CD4-positive, alpha-beta T cell treated with Interleukin-4 for 1 hour (primary cell): ENCODE results near the gene SLC30A4.

Experiments
- DNase-seq, 2 donors: peaks; one replicate each; pipeline ENCODE4 v3.0.0-alpha.2; 2020 to 2022

Gene SLC30A4

GRCh38 chr15:45499426-45499825 lies 23.1 kb downstream of the SLC30A4 start:
- no peak for DNase-seq

DNA sequence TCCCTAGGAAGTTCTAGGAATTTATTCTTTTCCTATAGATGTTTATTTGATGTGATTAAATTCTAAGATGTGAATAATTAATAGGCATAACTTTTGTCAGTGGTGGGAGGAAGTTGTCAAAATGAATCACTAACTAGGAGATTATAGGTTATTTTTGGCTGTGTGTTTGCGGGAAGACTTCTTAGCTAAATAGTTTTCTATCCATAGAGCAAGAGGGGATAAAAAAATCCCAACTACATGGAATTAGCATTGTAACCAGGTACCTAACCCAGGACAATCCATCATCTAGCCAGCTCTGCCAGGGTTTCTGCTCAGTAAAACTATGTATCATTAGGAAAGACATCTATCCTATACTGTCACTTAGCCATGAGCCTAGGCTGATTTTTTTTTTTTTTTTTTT lies 23.9 kb downstream of the SLC30A4 start:
- DNase-seq = no peak

- DNase-seq = no peak
Observed at GRCh38 chr15:45497261-45497660, 25.3 kb downstream of the SLC30A4 start.

- DNase-seq = no peak
Observed at GRCh38 chr15:45496658-45497057, 25.9 kb downstream of the SLC30A4 start.

DNA sequence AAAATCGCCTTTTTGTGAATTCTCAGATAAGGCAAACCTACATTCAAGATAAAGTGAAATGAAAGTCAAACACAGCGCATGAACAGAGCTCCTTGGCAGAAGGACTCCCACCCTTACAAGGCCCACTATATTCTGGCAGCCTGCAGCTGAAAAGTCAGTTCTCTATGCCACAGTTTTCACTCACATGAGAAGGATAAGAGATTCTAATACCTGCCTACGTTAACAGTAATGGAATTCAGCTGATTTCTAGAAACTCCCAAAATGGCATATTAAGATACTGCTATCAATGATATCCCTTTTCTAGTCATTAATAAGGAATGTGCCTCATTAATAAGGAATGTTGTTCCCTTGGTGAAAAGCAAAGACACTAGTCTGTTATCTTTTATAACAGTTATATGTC lies 27.0 kb downstream of the SLC30A4 start:
- no peak for DNase-seq

GRCh38 chr15:45489690-45490238 lies 32.8 kb downstream of the SLC30A4 start:
- no peak for DNase-seq

- DNase-seq = no peak
Observed at GRCh38 chr15:45486317-45486716, 36.2 kb downstream of the SLC30A4 start.

GRCh38 chr15:45481135-45481534 lies 41.4 kb downstream of the SLC30A4 start:
- no peak for DNase-seq

DNA sequence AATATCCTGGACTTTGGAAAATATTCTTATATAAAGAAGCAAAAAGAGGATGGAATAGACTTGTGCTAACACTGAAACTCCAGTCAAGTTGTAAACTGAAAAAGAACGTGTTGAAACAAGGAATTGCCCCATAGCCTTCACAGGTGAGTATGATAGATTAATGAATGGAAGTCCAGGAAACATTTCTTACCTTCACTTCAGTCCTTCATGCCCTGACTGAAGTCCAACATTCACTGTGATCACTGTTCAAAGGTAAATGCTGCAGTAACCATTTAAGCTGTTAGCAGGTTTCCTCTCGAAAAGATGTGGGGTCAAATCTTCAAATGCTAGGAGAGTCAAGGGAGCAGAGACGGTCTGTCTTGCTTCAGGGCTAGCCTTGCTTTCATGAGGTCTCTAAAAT lies 46.1 kb downstream of the SLC30A4 start:
- DNase-seq = no peak

GRCh38 chr15:45474799-45475198 lies 47.8 kb downstream of the SLC30A4 start:
- DNase-seq = no peak

DNA sequence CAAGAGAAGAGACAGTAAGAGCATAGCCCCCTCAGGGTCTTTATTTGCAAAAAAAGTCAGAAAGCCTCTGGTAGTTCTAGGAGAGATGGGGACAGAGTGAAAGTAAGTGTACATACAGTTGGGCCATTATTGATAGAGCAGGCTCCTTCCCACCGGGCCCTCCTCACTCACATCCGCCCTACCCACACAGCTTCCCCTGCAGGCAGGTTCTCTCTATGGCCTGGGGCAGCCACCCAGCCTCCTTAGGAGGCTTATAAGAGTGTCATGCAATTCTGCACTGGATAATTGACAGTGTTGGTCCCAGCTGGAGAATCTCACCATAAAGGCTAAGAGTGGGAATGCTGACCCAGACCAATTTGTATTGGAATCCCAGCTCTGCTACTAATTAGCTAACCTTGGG lies 49.5 kb downstream of the SLC30A4 start:
- DNase-seq = no peak

GRCh38 chr15:45471151-45471550 lies 51.4 kb downstream of the SLC30A4 start:
- DNase-seq = no peak

- no peak for DNase-seq
Observed at GRCh38 chr15:45469441-45469840, 53.1 kb downstream of the SLC30A4 start.

- no peak for DNase-seq
Observed at GRCh38 chr15:45469027-45469426, 53.5 kb downstream of the SLC30A4 start.

DNA sequence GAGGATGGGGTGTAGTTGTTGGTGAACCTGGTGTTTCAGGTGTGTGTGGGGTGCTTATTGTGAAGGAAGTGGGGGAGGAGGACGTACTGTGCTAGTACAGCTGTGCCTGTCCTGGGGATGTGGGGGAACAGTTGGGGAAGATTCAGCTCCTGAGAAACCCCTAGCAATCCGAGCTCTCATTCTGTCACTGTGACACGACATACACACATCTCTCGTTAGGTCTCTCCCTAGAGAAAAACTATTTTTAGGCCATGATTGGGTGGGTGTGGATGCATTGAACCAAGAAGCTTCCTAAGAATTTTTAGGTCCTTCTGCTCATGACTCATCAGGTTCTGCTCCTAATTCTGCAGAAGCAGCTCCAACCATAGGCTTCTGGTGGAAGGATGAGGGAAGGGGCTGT lies 54.3 kb downstream of the SLC30A4 start:
- no peak for DNase-seq

GRCh38 chr15:45458746-45459403 lies 63.7 kb downstream of the SLC30A4 start:
- peak; percentile 74 to 85 for DNase-seq

- DNase-seq = peak; percentile 78 to 88
Observed at GRCh38 chr15:45457641-45458539, 64.7 kb downstream of the SLC30A4 start.

DNA sequence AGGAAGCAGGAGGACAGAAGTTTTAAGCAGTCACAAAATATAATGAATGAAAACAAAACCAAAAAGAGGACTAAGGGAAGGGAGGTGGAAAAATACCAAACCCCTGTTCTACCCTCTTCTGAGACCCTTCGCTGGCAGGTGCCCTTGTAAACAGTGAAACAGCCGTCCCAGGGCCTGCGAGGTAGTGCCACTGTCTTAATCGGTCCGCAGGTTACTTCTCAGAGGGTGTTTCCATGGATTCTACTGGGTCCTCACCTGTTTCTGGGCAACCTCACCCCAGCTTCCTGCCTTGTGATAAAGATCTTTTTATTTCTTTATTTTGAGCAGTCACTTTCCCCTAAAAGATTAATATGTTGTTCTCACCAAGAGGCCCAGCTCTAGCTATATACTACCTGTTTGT lies 65.3 kb downstream of the SLC30A4 start:
- DNase-seq = no peak

- DNase-seq = peak; percentile 82 to 85
Observed at GRCh38 chr15:45456212-45457106, 66.1 kb downstream of the SLC30A4 start.

DNA sequence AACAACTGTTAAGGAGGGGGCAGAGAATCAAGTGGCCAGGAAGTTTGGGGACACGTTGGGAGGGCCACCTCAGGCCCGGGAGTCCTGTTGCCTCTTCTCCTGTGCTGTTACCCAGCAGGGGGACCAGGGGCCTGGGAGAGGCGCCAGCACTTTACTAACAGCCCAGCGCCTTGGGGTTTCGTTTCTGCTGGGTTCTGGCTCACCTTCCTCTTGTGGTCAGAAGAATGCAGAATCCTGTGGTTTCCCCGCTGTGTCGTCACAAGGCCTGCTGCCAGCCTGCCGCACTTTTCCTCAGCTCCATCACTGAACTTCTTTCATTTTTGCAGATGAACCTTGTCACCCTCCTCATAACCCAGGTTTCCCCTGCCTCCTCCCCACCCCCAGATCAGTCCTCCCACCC lies 67.7 kb downstream of the SLC30A4 start:
- peak; percentile 82 to 86 for DNase-seq

DNA sequence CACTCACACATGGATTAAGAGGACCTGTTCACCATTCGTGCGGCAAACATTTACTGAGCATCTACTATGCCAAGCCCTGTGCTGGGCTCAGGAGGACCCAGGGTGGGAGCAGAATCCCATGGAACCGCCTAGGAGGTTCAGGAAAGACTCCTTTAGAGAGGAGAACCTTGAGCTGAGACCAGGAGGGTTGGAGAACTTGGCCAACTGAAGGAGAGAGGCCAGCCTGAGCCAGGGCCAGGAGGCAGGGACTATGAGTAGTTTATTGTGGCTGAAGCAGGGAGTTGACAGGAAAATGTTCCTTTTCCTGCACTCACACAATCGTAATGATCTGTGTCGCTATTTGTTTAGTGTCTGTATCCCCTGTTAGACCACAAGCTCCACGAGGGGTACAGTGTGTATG lies 71.3 kb downstream of the SLC30A4 start:
- no peak for DNase-seq

DNA sequence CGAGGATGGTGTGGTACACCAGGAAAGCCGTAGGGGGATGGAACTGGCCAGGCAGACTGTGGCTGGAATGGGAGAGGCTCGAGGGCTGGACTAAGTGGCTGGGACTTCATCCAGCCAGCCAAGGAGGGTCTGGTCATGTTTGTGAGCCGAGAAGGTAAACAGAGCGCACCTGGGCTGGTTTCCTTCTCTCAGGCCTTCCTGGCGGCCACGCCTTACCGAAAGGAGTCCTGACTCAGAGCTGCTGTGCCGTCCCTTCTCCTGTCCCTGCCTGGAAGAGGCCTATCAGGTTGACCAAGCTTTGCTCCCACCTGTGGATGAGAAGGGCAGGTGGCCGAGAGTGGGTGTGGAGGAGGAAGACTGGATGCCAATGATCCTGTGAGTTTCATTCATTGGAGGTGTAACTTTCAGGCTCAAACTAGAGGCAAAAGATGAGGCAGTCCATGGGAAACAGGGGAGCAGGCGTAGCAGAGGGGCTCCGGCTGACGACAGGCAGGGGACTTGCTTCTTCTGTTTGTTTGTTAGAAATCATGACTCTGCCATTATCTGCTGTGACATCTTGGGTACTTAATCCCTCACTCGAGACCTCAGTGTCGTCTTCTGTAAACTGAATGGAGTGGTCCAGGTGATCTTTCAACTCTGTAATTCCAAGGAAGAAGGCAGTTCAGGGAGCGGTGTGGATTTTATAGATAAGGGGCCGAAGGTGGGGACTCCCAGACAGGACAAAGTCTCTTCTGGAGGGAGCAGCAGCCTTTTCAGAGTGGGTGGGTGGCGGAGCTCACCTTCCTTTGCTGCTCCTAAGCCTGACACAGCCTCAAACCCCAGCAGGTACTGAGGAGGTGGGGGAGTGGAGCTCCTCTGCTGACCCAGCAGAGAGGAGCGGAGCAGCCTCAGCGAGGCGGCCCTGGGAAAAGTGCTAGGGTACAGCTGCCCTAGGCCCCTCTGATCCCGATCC lies 72.4 kb downstream of the SLC30A4 start:
- DNase-seq = no peak
